HepG2 (cell line): Measurements from ENCODE around the gene C1QTNF6. TPM values are rescaled to one million over a fixed set of nuclear protein-coding genes. Genes with fewer than 3 reads are reported as not detected.

Source experiments
- ATAC-seq: fragments of 200-7000 bp; cut with Tn5 transposase; 3 replicates; pipeline ENCODE4 v1.9.1; 2020; ENCODE audit warnings: mild to moderate bottlenecking, moderate library complexity
- BruUV-seq: library from RNA; stranded (reverse); fragments of 400-500 nt; replicated peaks from 2 replicates; lab custom pipeline; 2021; lab: Mats Ljungman, UMichigan
- CTCF ChIA-PET: fragments of 300-600 bp; formaldehyde crosslinking; extraction: SDS; loops from one replicate; lab custom pipeline; 2021; ENCODE audit warnings: low total read pairs, inconsistent platforms, low intra/inter-chr PET ratio; lab: Yijun Ruan, JAX
- POLR2A ChIA-PET: fragments of 350-600 bp; sonication (Branson Sonifier 250); formaldehyde crosslinking; loops from one replicate; lab custom pipeline; 2020; ENCODE audit warnings: antibody characterized with exemption, inconsistent platforms; lab: Yijun Ruan, JAX
- DNase-seq: peaks from one replicate; pipeline ENCODE4 v3.0.0-alpha.2; 2015; ENCODE audit warnings: low spot score
- FAIRE-seq: peaks from 3 replicates; lab custom pipeline; 2011; peaks lifted over from hg19 to GRCh38; lab: Jason Lieb, UNC
- H2AFZ ChIP-seq: one replicate; pipeline ENCODE4 v1.6.1; 2011; ENCODE audit warnings: low read length, inconsistent platforms
- H3K27ac ChIP-seq: fragments of 300-600 bp; 3 replicates; pipeline ENCODE4 v1.8.0; 2011; ENCODE audit warnings: mixed run types, mild to moderate bottlenecking, mixed read lengths, low read length, inconsistent platforms; ENCODE audit not compliant: insufficient read depth; ENCODE audit errors: extremely low read length
- H3K27me3 ChIP-seq, 2 experiments: fragments of 200-600 bp in 1 of 2; 2 replicates in 1 of 2; 3 replicates in 1 of 2; pipeline versions ENCODE4 v1.6.0 to v1.8.0; 2011; ENCODE audit warnings: low read length in 2 of 2, mild to moderate bottlenecking in 2 of 2, moderate library complexity in 2 of 2, inconsistent platforms in 1 of 2; ENCODE audit not compliant: insufficient read depth in 2 of 2, control insufficient read depth in 1 of 2
- H3K36me3 ChIP-seq, 2 experiments: fragments of 200-600 bp in 1 of 2; replicated peaks in 1 of 2; 2 replicates in 1 of 2; 3 replicates in 1 of 2; pipeline versions ENCODE4 v1.5.1 to v1.8.0; 2011; ENCODE audit warnings: low read length in 2 of 2, inconsistent platforms in 1 of 2; ENCODE audit not compliant: insufficient read depth in 2 of 2, control insufficient read depth in 1 of 2
- H3K4me1 ChIP-seq: 2 replicates; pipeline ENCODE4 v1.5.1; 2012; ENCODE audit warnings: low read length, inconsistent platforms; ENCODE audit not compliant: insufficient read depth
- H3K4me2 ChIP-seq: 2 replicates; pipeline ENCODE4 v1.6.0; 2011; ENCODE audit warnings: low read depth, low read length, inconsistent platforms
- H3K4me3 ChIP-seq, 3 experiments: fragments of 200-600 bp in 1 of 3; sonication (generic), shearing (Covaris generic) in 1 of 3; replicated peaks in 1 of 3; 2 replicates each; pipeline ENCODE4 v1.5.1; 2011 to 2016; ENCODE audit warnings: low read length in 3 of 3, inconsistent platforms in 2 of 3, low read depth in 2 of 3, mild to moderate bottlenecking in 2 of 3, control low read depth in 1 of 3, mixed read lengths in 1 of 3; ENCODE audit not compliant: insufficient read depth in 1 of 3
- H3K79me2 ChIP-seq: one replicate; pipeline ENCODE4 v1.6.1; 2011; ENCODE audit warnings: low read length, inconsistent platforms; ENCODE audit not compliant: insufficient read depth
- H3K9ac ChIP-seq: 2 replicates; pipeline ENCODE4 v1.6.0; 2011; ENCODE audit warnings: mild to moderate bottlenecking, low read depth, low read length, inconsistent platforms; ENCODE audit not compliant: insufficient read depth
- H3K9me3 ChIP-seq: 2 replicates; pipeline ENCODE4 v1.5.1; 2012; ENCODE audit warnings: mild to moderate bottlenecking, low read length
- H4K20me1 ChIP-seq: 2 replicates; pipeline ENCODE4 v1.6.0; 2011; ENCODE audit warnings: inconsistent platforms, mild to moderate bottlenecking, low read length, moderate library complexity; ENCODE audit not compliant: insufficient read depth
- FOXK1 ChIP-seq: sonication (generic); formaldehyde crosslinking; IDR thresholded peaks from 2 replicates; pipeline ENCODE4 v1.4.0; 2020; ENCODE audit warnings: low read depth, missing genetic modification reagents, borderline replicate concordance
- MBD4 ChIP-seq: IDR thresholded peaks from 2 replicates; pipeline ENCODE4 v1.6.1; 2012; ENCODE audit warnings: low read length, inconsistent platforms, borderline replicate concordance
- NBN ChIP-seq: fragments of 450-650 bp; conservative IDR thresholded peaks from 2 replicates; pipeline ENCODE4 v1.6.1; 2017
- THAP11 ChIP-seq: IDR thresholded peaks from 2 replicates; pipeline ENCODE4 v1.6.1; 2016; ENCODE audit warnings: missing biosample characterization, missing genetic modification reagents
- ZNF232 ChIP-seq: sonication (generic); formaldehyde crosslinking; IDR thresholded peaks from 2 replicates; pipeline ENCODE4 v1.4.0; 2020; ENCODE audit warnings: missing genetic modification reagents, borderline replicate concordance
- ZNF460 ChIP-seq: sonication (generic); formaldehyde crosslinking; IDR thresholded peaks from 2 replicates; pipeline ENCODE4 v1.5.1; 2020; ENCODE audit warnings: missing genetic modification reagents, mild to moderate bottlenecking, borderline replicate concordance
- WGBS: methylation state at CpG from one replicate; pipeline ENCODE4 v1.1.6; 2017; ENCODE audit warnings: low lambda C conversion rate; 5-methylcytosine and 5-hydroxymethylcytosine counted together
- in situ Hi-C: cut with HindIII; loops from 2 replicates; pipeline ENCODE4 v1.10.0; 2017; ENCODE audit warnings: low pct_unique_long_range_greater_than_20kb; ENCODE audit not compliant: extremely low pct_ligation_motif_present
- intact Hi-C: fragments of 100-400 bp; cut with micrococcal nuclease; formaldehyde crosslinking; loops from one replicate; pipeline ENCODE4 v1.10.0; 2022; ENCODE audit not compliant: unreplicated experiment
- polyA plus RNA-seq, 8 experiments: library from polyadenylated mRNA; depleted of rRNA in 3 of 8; stranded (reverse) in 7 of 8; unstranded in 1 of 8; fragments of >200 nt; fragmentation: Illumina TruSeq in 4 of 8; extraction: Trizol in 4 of 8; gene quantifications; 2 replicates each; pipeline versions ENCODE4 v1.2.1 to v1.2.3, GENCODE V29; 2011 to 2016; ENCODE audit warnings: low read depth in 4 of 8, missing spikeins in 1 of 8, mixed read lengths in 1 of 8; ENCODE audit not compliant: insufficient read depth in 1 of 8
- total RNA-seq, 5 experiments: library from RNA; depleted of rRNA; stranded (reverse); fragments of >200 nt; fragmentation: Illumina TruSeq; extraction: Trizol; gene quantifications; 2 replicates each; pipeline ENCODE4 v1.2.3, GENCODE V29; 2016; ENCODE audit warnings: low read depth in 1 of 5
- TF ChIP-seq, protein P1 (sequence below): sonication (generic); formaldehyde crosslinking; IDR thresholded peaks from 2 replicates; pipeline ENCODE4 v1.5.0; 2020; ENCODE audit warnings: mild to moderate bottlenecking, missing genetic modification reagents
- TF ChIP-seq, protein P2 (sequence below): sonication (generic); formaldehyde crosslinking; IDR thresholded peaks from 2 replicates; pipeline ENCODE4 v1.5.0; 2020; ENCODE audit warnings: mild to moderate bottlenecking, missing genetic modification reagents
- TF ChIP-seq, protein P3 (sequence below): sonication (generic); formaldehyde crosslinking; IDR thresholded peaks from 2 replicates; pipeline ENCODE4 v1.5.0; 2020; ENCODE audit warnings: mild to moderate bottlenecking, missing genetic modification reagents
- TF ChIP-seq, protein P4 (sequence below): sonication (generic); formaldehyde crosslinking; IDR thresholded peaks from 2 replicates; pipeline ENCODE4 v1.5.0; 2020; ENCODE audit warnings: mild to moderate bottlenecking, missing genetic modification reagents, moderate library complexity
- TF ChIP-seq, protein P5 (sequence below): sonication (generic); formaldehyde crosslinking; IDR thresholded peaks from 2 replicates; pipeline ENCODE4 v1.4.0; 2020; ENCODE audit warnings: mild to moderate bottlenecking, missing genetic modification reagents, borderline replicate concordance

The C1QTNF6 gene
- total and polyA plus RNA-seq, 2 of the 13 experiments (the other 11 are each of a cell fraction or from before 2014, with no cell fraction given) = 2.7 to 6.9 TPM

DNA sequence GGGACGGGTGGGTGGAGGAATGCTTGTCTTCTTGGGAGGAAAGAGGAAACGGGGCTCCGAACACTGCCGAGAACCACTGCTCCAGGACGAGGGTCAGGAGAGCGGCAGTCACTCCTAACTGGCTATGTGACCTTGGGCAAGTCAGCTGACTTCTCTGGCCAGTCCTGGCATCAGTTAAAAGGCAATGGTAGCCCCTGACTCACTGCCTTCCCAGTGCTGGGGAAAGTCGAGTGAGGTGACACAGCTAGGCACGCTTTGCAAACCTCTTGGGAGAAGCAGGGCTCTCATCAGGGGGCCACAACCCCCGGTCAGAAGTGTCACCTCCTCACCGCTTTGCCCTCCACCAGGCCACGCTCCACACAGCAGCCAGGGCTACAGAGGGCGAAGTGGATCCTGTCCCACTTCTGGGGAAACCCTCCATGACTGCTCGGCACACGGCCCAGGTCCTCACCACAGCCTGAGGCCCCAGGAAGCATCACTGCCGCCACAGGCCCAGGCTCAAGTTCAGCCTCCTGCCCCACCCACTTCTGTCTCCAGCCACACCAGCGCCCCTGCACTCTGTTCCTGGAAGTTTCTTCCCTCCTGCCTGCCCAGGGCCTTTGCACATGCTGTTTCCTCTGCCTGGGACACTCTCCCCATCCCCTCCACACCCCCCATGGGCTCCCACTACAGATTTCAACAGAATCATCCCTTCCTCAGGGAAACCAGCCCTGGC lies 54.6 kb downstream of the C1QTNF6 start (continued):
- TF ChIP-seq, protein P1, sequence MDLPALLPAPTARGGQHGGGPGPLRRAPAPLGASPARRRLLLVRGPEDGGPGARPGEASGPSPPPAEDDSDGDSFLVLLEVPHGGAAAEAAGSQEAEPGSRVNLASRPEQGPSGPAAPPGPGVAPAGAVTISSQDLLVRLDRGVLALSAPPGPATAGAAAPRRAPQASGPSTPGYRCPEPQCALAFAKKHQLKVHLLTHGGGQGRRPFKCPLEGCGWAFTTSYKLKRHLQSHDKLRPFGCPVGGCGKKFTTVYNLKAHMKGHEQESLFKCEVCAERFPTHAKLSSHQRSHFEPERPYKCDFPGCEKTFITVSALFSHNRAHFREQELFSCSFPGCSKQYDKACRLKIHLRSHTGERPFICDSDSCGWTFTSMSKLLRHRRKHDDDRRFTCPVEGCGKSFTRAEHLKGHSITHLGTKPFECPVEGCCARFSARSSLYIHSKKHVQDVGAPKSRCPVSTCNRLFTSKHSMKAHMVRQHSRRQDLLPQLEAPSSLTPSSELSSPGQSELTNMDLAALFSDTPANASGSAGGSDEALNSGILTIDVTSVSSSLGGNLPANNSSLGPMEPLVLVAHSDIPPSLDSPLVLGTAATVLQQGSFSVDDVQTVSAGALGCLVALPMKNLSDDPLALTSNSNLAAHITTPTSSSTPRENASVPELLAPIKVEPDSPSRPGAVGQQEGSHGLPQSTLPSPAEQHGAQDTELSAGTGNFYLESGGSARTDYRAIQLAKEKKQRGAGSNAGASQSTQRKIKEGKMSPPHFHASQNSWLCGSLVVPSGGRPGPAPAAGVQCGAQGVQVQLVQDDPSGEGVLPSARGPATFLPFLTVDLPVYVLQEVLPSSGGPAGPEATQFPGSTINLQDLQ = no peak
- TF ChIP-seq, all 625 proteins: peak for 3

DNA sequence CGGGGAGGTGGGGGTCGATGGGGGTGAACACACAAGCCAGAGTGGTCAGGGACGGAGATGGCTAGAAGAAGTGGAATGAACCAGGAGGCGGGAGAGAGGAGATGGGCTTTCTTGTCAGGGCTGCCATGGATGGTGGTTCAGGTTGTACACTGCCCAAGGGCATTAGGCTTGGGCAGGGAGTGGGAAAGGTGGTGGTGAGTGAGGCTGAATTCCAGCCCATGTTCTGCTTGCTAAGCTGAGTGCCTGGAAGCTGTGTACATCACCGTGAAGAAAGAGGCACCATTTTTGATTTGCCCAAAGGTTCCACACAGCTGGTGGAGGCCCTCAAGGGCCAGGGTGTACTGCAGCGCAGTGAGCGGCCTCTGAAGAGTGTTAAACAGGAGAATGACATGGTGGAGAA lies 55.3 kb downstream of the C1QTNF6 start:
- intact Hi-C loops (no loop called here), in situ Hi-C loops (no loop called here)
- Histone ChIP-seq H3K9me3 (no peaks in the 10 kb centered on the region), H4K20me1 (no peaks in the 10 kb centered on the region), H2AFZ (no peak overlapping the region), H3K9ac (no peak overlapping the region), H3K36me3 (no peaks in the 10 kb centered on the region), H3K4me3 (no peak overlapping the region), H3K79me2 (no peaks in the 10 kb centered on the region), H3K4me1 (0 out of 2 replicates have a peak, but pooled peaks cover 9% of the 10 kb centered on the region), H3K27me3 (peaks cover 5 to 24% of the 10 kb centered on the region in 2 experiments; a peak in 4 of 5 replicates), H3K4me2 (no peak overlapping the region), H3K27ac (no peak overlapping the region)
- BruUV-seq = no TSS peak
- CTCF ChIA-PET = no interaction called here
- no peak for DNase-seq
- ATAC-seq = no peak; the same call in 2 of the 3 replicates
- no peak for FAIRE-seq
- WGBS = 22% methylated on average over 7 of the region's 7 CpGs
- POLR2A ChIA-PET = no interaction called here
- TF ChIP-seq NBN (no peak), THAP11 (no peak), MBD4 (no peak), FOXK1 (no peak), ZNF460 (CRISPR knock-in tag) (no peak), ZNF232 (CRISPR knock-in tag) (no peak)
- TF ChIP-seq, protein P2, sequence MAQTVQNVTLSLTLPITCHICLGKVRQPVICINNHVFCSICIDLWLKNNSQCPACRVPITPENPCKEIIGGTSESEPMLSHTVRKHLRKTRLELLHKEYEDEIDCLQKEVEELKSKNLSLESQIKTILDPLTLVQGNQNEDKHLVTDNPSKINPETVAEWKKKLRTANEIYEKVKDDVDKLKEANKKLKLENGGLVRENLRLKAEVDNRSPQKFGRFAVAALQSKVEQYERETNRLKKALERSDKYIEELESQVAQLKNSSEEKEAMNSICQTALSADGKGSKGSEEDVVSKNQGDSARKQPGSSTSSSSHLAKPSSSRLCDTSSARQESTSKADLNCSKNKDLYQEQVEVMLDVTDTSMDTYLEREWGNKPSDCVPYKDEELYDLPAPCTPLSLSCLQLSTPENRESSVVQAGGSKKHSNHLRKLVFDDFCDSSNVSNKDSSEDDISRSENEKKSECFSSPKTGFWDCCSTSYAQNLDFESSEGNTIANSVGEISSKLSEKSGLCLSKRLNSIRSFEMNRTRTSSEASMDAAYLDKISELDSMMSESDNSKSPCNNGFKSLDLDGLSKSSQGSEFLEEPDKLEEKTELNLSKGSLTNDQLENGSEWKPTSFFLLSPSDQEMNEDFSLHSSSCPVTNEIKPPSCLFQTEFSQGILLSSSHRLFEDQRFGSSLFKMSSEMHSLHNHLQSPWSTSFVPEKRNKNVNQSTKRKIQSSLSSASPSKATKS (CRISPR knock-in tag) = no peak
- TF ChIP-seq, protein P3, sequence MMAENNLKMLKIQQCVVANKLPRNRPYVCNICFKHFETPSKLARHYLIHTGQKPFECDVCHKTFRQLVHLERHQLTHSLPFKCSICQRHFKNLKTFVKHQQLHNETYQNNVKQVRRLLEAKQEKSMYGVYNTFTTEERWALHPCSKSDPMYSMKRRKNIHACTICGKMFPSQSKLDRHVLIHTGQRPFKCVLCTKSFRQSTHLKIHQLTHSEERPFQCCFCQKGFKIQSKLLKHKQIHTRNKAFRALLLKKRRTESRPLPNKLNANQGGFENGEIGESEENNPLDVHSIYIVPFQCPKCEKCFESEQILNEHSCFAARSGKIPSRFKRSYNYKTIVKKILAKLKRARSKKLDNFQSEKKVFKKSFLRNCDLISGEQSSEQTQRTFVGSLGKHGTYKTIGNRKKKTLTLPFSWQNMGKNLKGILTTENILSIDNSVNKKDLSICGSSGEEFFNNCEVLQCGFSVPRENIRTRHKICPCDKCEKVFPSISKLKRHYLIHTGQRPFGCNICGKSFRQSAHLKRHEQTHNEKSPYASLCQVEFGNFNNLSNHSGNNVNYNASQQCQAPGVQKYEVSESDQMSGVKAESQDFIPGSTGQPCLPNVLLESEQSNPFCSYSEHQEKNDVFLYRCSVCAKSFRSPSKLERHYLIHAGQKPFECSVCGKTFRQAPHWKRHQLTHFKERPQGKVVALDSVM (CRISPR knock-in tag) = no peak
- TF ChIP-seq, protein P4, sequence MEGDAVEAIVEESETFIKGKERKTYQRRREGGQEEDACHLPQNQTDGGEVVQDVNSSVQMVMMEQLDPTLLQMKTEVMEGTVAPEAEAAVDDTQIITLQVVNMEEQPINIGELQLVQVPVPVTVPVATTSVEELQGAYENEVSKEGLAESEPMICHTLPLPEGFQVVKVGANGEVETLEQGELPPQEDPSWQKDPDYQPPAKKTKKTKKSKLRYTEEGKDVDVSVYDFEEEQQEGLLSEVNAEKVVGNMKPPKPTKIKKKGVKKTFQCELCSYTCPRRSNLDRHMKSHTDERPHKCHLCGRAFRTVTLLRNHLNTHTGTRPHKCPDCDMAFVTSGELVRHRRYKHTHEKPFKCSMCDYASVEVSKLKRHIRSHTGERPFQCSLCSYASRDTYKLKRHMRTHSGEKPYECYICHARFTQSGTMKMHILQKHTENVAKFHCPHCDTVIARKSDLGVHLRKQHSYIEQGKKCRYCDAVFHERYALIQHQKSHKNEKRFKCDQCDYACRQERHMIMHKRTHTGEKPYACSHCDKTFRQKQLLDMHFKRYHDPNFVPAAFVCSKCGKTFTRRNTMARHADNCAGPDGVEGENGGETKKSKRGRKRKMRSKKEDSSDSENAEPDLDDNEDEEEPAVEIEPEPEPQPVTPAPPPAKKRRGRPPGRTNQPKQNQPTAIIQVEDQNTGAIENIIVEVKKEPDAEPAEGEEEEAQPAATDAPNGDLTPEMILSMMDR (CRISPR knock-in tag) = no peak
- TF ChIP-seq, protein P5, sequence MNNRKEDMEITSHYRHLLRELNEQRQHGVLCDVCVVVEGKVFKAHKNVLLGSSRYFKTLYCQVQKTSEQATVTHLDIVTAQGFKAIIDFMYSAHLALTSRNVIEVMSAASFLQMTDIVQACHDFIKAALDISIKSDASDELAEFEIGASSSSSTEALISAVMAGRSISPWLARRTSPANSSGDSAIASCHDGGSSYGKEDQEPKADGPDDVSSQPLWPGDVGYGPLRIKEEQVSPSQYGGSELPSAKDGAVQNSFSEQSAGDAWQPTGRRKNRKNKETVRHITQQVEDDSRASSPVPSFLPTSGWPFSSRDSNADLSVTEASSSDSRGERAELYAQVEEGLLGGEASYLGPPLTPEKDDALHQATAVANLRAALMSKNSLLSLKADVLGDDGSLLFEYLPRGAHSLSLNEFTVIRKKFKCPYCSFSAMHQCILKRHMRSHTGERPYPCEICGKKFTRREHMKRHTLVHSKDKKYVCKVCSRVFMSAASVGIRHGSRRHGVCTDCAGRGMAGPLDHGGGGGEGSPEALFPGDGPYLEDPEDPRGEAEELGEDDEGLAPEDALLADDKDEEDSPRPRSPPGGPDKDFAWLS (CRISPR knock-in tag) = no peak
